SK-N-SH (cell line): ENCODE results near the gene SOX3. TPM values are rescaled to one million over a fixed set of nuclear protein-coding genes. Genes with fewer than 3 reads are reported as not detected.
A peak's percentile ranks its signal among the peaks of the same experiment; 100 is the strongest.

ENCODE experiments used
- CTCF ChIA-PET: fragments of 300-600, 350-600 bp; formaldehyde crosslinking; extraction: SDS; loops from one replicate; lab custom pipeline; 2021; lab: Yijun Ruan, JAX
- POLR2A ChIA-PET: fragments of 350-600 bp; sonication (Branson Sonifier 250); formaldehyde crosslinking; extraction: SDS; loops from one replicate; lab custom pipeline; 2020; ENCODE audit warnings: antibody characterized with exemption, inconsistent platforms; lab: Yijun Ruan, JAX
- DNase-seq: peaks from one replicate; pipeline ENCODE4 v3.0.0; 2012
- H2AFZ ChIP-seq: fragments of 200-600 bp; sonication (generic); 2 replicates; pipeline ENCODE4 v1.8.1; 2016; ENCODE audit warnings: antibody characterized with exemption, mild to moderate bottlenecking, low read depth
- H3F3A ChIP-seq: fragments of 200-600 bp; sonication (generic); replicated peaks from 2 replicates; pipeline ENCODE3; 2016; ENCODE audit warnings: antibody characterized with exemption, mild to moderate bottlenecking; ENCODE audit not compliant: insufficient read depth
- H3K27ac ChIP-seq, 2 experiments: fragments of 200-500 bp in 1 of 2; fragments of 200-600 bp in 1 of 2; sonication (Bioruptor generic) in 1 of 2; sonication (generic), shearing (Covaris generic) in 1 of 2; 2 replicates each; pipeline versions ENCODE4 v1.5.1 to v1.6.1; 2014 to 2016; ENCODE audit warnings: low read depth in 2 of 2, inconsistent platforms in 1 of 2, low read length in 1 of 2, mild to moderate bottlenecking in 1 of 2, mixed read lengths in 1 of 2
- H3K27me3 ChIP-seq: fragments of 200-600 bp; sonication (generic), shearing (Covaris generic); 2 replicates; pipeline ENCODE4 v1.6.1; 2016; ENCODE audit warnings: mixed run types; ENCODE audit not compliant: insufficient read depth
- H3K36me3 ChIP-seq, 2 experiments: fragments of 200-500 bp in 1 of 2; fragments of 200-600 bp in 1 of 2; sonication (Bioruptor generic) in 1 of 2; sonication (generic) in 1 of 2; replicated peaks in 1 of 2; 2 replicates each; pipeline versions ENCODE3 to v1.5.1; 2014 to 2016; ENCODE audit warnings: low read length in 1 of 2, mild to moderate bottlenecking in 1 of 2; ENCODE audit not compliant: insufficient read depth in 2 of 2, control insufficient read depth in 1 of 2
- H3K4me1 ChIP-seq, 2 experiments: fragments of 200-500 bp in 1 of 2; fragments of 200-600 bp in 1 of 2; sonication (Bioruptor generic) in 1 of 2; sonication (generic), shearing (Covaris generic) in 1 of 2; 2 replicates each; pipeline versions ENCODE4 v1.5.1 to v1.6.1; 2014 to 2016; ENCODE audit warnings: low read depth in 1 of 2, low read length in 1 of 2, mixed run types in 1 of 2; ENCODE audit not compliant: insufficient read depth in 2 of 2, control insufficient read depth in 1 of 2
- H3K4me2 ChIP-seq: fragments of 200-600 bp; sonication (generic), shearing (Covaris generic); 2 replicates; pipeline ENCODE4 v1.6.1; 2017; ENCODE audit warnings: mixed run types
- H3K4me3 ChIP-seq, 2 experiments: fragments of 200-500 bp in 1 of 2; fragments of 200-600 bp in 1 of 2; sonication (Bioruptor generic) in 1 of 2; sonication (generic), shearing (Covaris generic) in 1 of 2; 2 replicates each; pipeline versions ENCODE4 v1.5.1 to v1.8.1; 2014 to 2016; ENCODE audit warnings: low read depth in 2 of 2, inconsistent platforms in 1 of 2, low read length in 1 of 2, mild to moderate bottlenecking in 1 of 2, mixed read lengths in 1 of 2, moderate library complexity in 1 of 2
- H3K79me2 ChIP-seq: fragments of 200-600 bp; sonication (generic); 2 replicates; pipeline ENCODE4 v1.8.1; 2017; ENCODE audit warnings: mild to moderate bottlenecking; ENCODE audit not compliant: insufficient read depth
- H3K9ac ChIP-seq: fragments of 200-600 bp; sonication (generic); 2 replicates; pipeline ENCODE4 v1.6.1; 2017; ENCODE audit warnings: mixed run types
- H3K9me2 ChIP-seq: fragments of 200-600 bp; sonication (generic); 2 replicates; pipeline ENCODE4 v1.6.1; 2017; ENCODE audit warnings: mixed run types
- H3K9me3 ChIP-seq: fragments of 200-600 bp; sonication (generic); 2 replicates; pipeline ENCODE4 v1.6.1; 2017; ENCODE audit warnings: mixed run types, mild to moderate bottlenecking, moderate library complexity
- H4K20me1 ChIP-seq: fragments of 200-600 bp; sonication (generic); 2 replicates; pipeline ENCODE4 v1.6.1; 2017; ENCODE audit warnings: mild to moderate bottlenecking, mixed run types; ENCODE audit not compliant: insufficient read depth
- CHD2 ChIP-seq: fragments of 150-350 bp; IDR thresholded peaks from 2 replicates; pipeline ENCODE4 v1.6.1; 2018; ENCODE audit warnings: low read length; ENCODE audit not compliant: partially characterized antibody
- FOSL2 ChIP-seq: IDR thresholded peaks from 2 replicates; pipeline ENCODE4 v1.4.0; 2012; ENCODE audit warnings: low read depth, mild to moderate bottlenecking, moderate library complexity, borderline replicate concordance
- GABPA ChIP-seq: IDR thresholded peaks from 2 replicates; pipeline ENCODE4 v1.4.0; 2012; ENCODE audit warnings: low read depth, mild to moderate bottlenecking
- GATA2 ChIP-seq: sonication (generic); formaldehyde crosslinking; IDR thresholded peaks from 2 replicates; pipeline ENCODE4 v1.5.0; 2020; ENCODE audit warnings: mild to moderate bottlenecking, missing genetic modification reagents
- MEF2A ChIP-seq: IDR thresholded peaks from 2 replicates; pipeline ENCODE4 v1.4.0; 2012; ENCODE audit warnings: low read depth, borderline replicate concordance
- NRF1 ChIP-seq: IDR thresholded peaks from 2 replicates; pipeline ENCODE4 v1.6.1; 2012; ENCODE audit warnings: low read depth, mild to moderate bottlenecking, low read length
- POLR2AphosphoS5 ChIP-seq: IDR thresholded peaks from 2 replicates; pipeline ENCODE4 v1.6.1; 2012; ENCODE audit warnings: low read depth, low read length
- RAD21 ChIP-seq: IDR thresholded peaks from 2 replicates; pipeline ENCODE4 v1.6.1; 2012; ENCODE audit warnings: mild to moderate bottlenecking, low read length
- RXRA ChIP-seq: IDR thresholded peaks from 2 replicates; pipeline ENCODE4 v1.4.0; 2012; ENCODE audit warnings: low read depth, mild to moderate bottlenecking, borderline replicate concordance
- SIN3A ChIP-seq: IDR thresholded peaks from 2 replicates; pipeline ENCODE4 v1.6.1; 2012; ENCODE audit warnings: low read depth, mild to moderate bottlenecking, low read length, moderate library complexity, borderline replicate concordance
- TCF12 ChIP-seq: IDR thresholded peaks from 2 replicates; pipeline ENCODE4 v1.4.0; 2012
- TEAD4 ChIP-seq: IDR thresholded peaks from 2 replicates; pipeline ENCODE4 v1.4.0; 2012; ENCODE audit warnings: mild to moderate bottlenecking, borderline replicate concordance; ENCODE audit not compliant: insufficient read depth
- WGBS: methylation state at CpG from one replicate; pipeline ENCODE4 v1.1.6; 2017; ENCODE audit warnings: low lambda C conversion rate; 5-methylcytosine and 5-hydroxymethylcytosine counted together
- polyA plus RNA-seq, 3 experiments: library from polyadenylated mRNA; depleted of rRNA; stranded (reverse); fragments of >200 nt; gene quantifications; 2 replicates each; pipeline ENCODE4 v1.2.3, GENCODE V29; 2012
- TF ChIP-seq, protein P1 (sequence below): IDR thresholded peaks from 2 replicates; pipeline ENCODE4 v1.6.1; 2012; ENCODE audit warnings: mild to moderate bottlenecking, low read depth, low read length, moderate library complexity
- TF ChIP-seq, protein P2 (sequence below): IDR thresholded peaks from 2 replicates; pipeline ENCODE4 v1.4.0; 2012; ENCODE audit warnings: low read depth, borderline replicate concordance
- TF ChIP-seq, protein P3 (sequence below): fragments of 150-350 bp; IDR thresholded peaks from 2 replicates; pipeline ENCODE4 v1.6.1; 2017; ENCODE audit warnings: antibody characterized with exemption, low read length, low read depth, borderline replicate concordance

Gene SOX3
- polyA plus RNA-seq, 1 of the 3 experiments (the other 2 are of a cell fraction), result not detected

GRCh38 chrX:140508958-140509357 lies 4.1 kb upstream of the SOX3 start (continued):
- TF ChIP-seq, protein P1, sequence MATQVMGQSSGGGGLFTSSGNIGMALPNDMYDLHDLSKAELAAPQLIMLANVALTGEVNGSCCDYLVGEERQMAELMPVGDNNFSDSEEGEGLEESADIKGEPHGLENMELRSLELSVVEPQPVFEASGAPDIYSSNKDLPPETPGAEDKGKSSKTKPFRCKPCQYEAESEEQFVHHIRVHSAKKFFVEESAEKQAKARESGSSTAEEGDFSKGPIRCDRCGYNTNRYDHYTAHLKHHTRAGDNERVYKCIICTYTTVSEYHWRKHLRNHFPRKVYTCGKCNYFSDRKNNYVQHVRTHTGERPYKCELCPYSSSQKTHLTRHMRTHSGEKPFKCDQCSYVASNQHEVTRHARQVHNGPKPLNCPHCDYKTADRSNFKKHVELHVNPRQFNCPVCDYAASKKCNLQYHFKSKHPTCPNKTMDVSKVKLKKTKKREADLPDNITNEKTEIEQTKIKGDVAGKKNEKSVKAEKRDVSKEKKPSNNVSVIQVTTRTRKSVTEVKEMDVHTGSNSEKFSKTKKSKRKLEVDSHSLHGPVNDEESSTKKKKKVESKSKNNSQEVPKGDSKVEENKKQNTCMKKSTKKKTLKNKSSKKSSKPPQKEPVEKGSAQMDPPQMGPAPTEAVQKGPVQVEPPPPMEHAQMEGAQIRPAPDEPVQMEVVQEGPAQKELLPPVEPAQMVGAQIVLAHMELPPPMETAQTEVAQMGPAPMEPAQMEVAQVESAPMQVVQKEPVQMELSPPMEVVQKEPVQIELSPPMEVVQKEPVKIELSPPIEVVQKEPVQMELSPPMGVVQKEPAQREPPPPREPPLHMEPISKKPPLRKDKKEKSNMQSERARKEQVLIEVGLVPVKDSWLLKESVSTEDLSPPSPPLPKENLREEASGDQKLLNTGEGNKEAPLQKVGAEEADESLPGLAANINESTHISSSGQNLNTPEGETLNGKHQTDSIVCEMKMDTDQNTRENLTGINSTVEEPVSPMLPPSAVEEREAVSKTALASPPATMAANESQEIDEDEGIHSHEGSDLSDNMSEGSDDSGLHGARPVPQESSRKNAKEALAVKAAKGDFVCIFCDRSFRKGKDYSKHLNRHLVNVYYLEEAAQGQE, result no peak
- no peak for TF ChIP-seq POLR2AphosphoS5
- TF ChIP-seq RAD21, result no peak
- TF ChIP-seq, protein P2, sequence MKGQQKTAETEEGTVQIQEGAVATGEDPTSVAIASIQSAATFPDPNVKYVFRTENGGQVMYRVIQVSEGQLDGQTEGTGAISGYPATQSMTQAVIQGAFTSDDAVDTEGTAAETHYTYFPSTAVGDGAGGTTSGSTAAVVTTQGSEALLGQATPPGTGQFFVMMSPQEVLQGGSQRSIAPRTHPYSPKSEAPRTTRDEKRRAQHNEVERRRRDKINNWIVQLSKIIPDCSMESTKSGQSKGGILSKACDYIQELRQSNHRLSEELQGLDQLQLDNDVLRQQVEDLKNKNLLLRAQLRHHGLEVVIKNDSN, result no peak
- TF ChIP-seq, all 33 proteins: peak for 0

- WGBS, result 0% methylated on average over 5 of the region's 23 CpGs
- peaks cover 81% of the 10 kb centered on the region for H3K27me3 ChIP-seq
- H3K9ac ChIP-seq, result no peak overlapping the region
- no peaks in the 10 kb centered on the region for H4K20me1 ChIP-seq
- H3K9me2 ChIP-seq, result no peaks in the 10 kb centered on the region
- ChIA-PET POLR2A (no interaction called here), CTCF (no interaction called here)
- H3K27ac ChIP-seq, result no peak overlapping the region
- H3K79me2 ChIP-seq, result no peaks in the 10 kb centered on the region
- peak; percentile 24 for DNase-seq
- H2AFZ ChIP-seq, result no peak overlapping the region
- TF ChIP-seq, protein P2, result no peak
- TF ChIP-seq GATA2 (no peak), MEF2A (no peak), NRF1 (no peak), CHD2 (no peak), TEAD4 (no peak), POLR2AphosphoS5 (no peak), TCF12 (no peak), GABPA (no peak), SIN3A (no peak), RXRA (no peak), FOSL2 (no peak)
- TF ChIP-seq, protein P3, sequence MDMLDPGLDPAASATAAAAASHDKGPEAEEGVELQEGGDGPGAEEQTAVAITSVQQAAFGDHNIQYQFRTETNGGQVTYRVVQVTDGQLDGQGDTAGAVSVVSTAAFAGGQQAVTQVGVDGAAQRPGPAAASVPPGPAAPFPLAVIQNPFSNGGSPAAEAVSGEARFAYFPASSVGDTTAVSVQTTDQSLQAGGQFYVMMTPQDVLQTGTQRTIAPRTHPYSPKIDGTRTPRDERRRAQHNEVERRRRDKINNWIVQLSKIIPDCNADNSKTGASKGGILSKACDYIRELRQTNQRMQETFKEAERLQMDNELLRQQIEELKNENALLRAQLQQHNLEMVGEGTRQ, result no peak
- no peak overlapping the region for H3K4me2 ChIP-seq
- no peak overlapping the region; a peak in 1 of 4 replicates for H3K4me3 ChIP-seq
- H3K4me1 ChIP-seq, result no peaks in the 10 kb centered on the region; a peak in 1 of 4 replicates
- no peaks in the 10 kb centered on the region for H3K36me3 ChIP-seq
- no peaks in the 10 kb centered on the region for H3F3A ChIP-seq
- no peaks in the 10 kb centered on the region for H3K9me3 ChIP-seq
Observed at GRCh38 chrX:140507982-140508305, 3.1 kb upstream of the SOX3 start.
